Myocyte (in vitro differentiated cells): Measurements from ENCODE around the gene CATSPERD. TPM values are rescaled to one million over a fixed set of nuclear protein-coding genes. Genes with fewer than 3 reads are reported as not detected.

ENCODE experiments used
- DNase-seq: peaks from one replicate; pipeline ENCODE4 v3.0.0-alpha.2; 2012; ENCODE audit warnings: low read depth
- total RNA-seq: library from RNA; depleted of rRNA; stranded (reverse); fragments of >200 nt; gene quantifications from 2 replicates; pipeline ENCODE4 v1.2.3, GENCODE V29; 2014

The CATSPERD gene
- total RNA-seq, 1 donor from 2014 or later: not detected

- no peak for DNase-seq
Observed at GRCh38 chr19:5823579-5824281, 103.3 kb downstream of the CATSPERD start.

GRCh38 chr19:5824751-5825150 lies 104.3 kb downstream of the CATSPERD start:
- DNase-seq: no peak

- DNase-seq: no peak
Observed at GRCh38 chr19:5825178-5825577, 104.7 kb downstream of the CATSPERD start.

GRCh38 chr19:5826531-5827341 lies 106.3 kb downstream of the CATSPERD start:
- DNase-seq: peak; percentile 72

GRCh38 chr19:5827342-5827890 lies 107.0 kb downstream of the CATSPERD start:
- DNase-seq: no peak

GRCh38 chr19:5827891-5828660 lies 107.6 kb downstream of the CATSPERD start:
- DNase-seq: peak; percentile 52

Other genes with a start within 250 kb of the CATSPERD start
- gene TINCR, start 152.7 kb upstream of the CATSPERD start, total RNA-seq: 0.05 TPM in 1 of 2 replicates, not detected in the other
- gene SAFB2, start 97.9 kb upstream of the CATSPERD start, total RNA-seq: 30.8 and 35.1 TPM in 2 replicates
- 41.7 and 42.1 TPM in 2 replicates for gene SAFB, start 97.6 kb upstream of the CATSPERD start, total RNA-seq
- gene MICOS13, start 40.1 kb upstream of the CATSPERD start, total RNA-seq: 90.2 and 123 TPM in 2 replicates
- 39.9 and 48.1 TPM in 2 replicates for gene HSD11B1L, start 39.6 kb upstream of the CATSPERD start, total RNA-seq
- gene RPL36, start 30.3 kb upstream of the CATSPERD start, total RNA-seq: 605 and 876 TPM in 2 replicates
- 70.9 and 100 TPM in 2 replicates for gene LONP1, start 491 bp upstream of the CATSPERD start, total RNA-seq
- gene PRR22, start 64.1 kb downstream of the CATSPERD start, total RNA-seq: 0.53 and 1.1 TPM in 2 replicates
- gene DUS3L, start 70.5 kb downstream of the CATSPERD start, total RNA-seq: 21.6 and 25.4 TPM in 2 replicates
- gene NRTN, start 84.4 kb downstream of the CATSPERD start, total RNA-seq: not detected in 2 replicates
- gene FUT6, start 119.1 kb downstream of the CATSPERD start, total RNA-seq: not detected in 2 replicates
- not detected in 2 replicates for gene FUT3, start 130.8 kb downstream of the CATSPERD start, total RNA-seq
- not detected in 2 replicates for gene FUT5, start 149.9 kb downstream of the CATSPERD start, total RNA-seq
- gene NDUFA11, start 183.2 kb downstream of the CATSPERD start, total RNA-seq: 133 and 149 TPM in 2 replicates
- gene VMAC, start 184.2 kb downstream of the CATSPERD start, total RNA-seq: 3.1 and 5.6 TPM in 2 replicates
- gene CAPS, start 193.6 kb downstream of the CATSPERD start, total RNA-seq: 2.8 and 4.1 TPM in 2 replicates